SK-N-SH treated with all-trans-retinoic acid at 6 μM for 48 hours (cell line): ENCODE measurements around the gene GPATCH3.
"Not testable (repeated sequence)": the region's sequence is repeated elsewhere in the genome, so short reads cannot be mapped to it uniquely, and the experiment has no call there.

Source experiments
- ATAC-seq: fragments of 200-7000 bp; cut with Tn5 transposase; 3 replicates; pipeline ENCODE4 v1.9.1; 2020; ENCODE audit warnings: mild to moderate bottlenecking, moderate library complexity
- BACH2 ChIP-seq: fragments of 250-450 bp; sonication (Bioruptor Pico); IDR thresholded peaks from 2 replicates; pipeline ENCODE4 v1.9.0; 2021; ENCODE audit warnings: mild to moderate bottlenecking, borderline replicate concordance
- GLIS3 ChIP-seq: fragments of 250-450 bp; sonication (Bioruptor Pico); IDR thresholded peaks from 2 replicates; pipeline ENCODE4 v1.5.0; 2020; ENCODE audit warnings: mild to moderate bottlenecking, moderate library complexity
- ISL1 ChIP-seq: fragments of 250-450 bp; sonication (Bioruptor Pico); IDR thresholded peaks from 2 replicates; pipeline ENCODE4 v2.1.2; 2022; ENCODE audit warnings: mild to moderate bottlenecking, moderate library complexity
- OSR1 ChIP-seq: fragments of 250-450 bp; sonication (Bioruptor Pico); IDR thresholded peaks from 2 replicates; pipeline ENCODE4 v1.8.0; 2022; ENCODE audit warnings: moderate library complexity, mild to moderate bottlenecking, inconsistent platforms
- TCF4 ChIP-seq: fragments of 250-450 bp; sonication (Bioruptor Pico); IDR thresholded peaks from 2 replicates; pipeline ENCODE4 v1.8.0; 2021; ENCODE audit warnings: mild to moderate bottlenecking, moderate library complexity, borderline replicate concordance
- TOX ChIP-seq: fragments of 250-450 bp; sonication (Bioruptor Pico); IDR thresholded peaks from 2 replicates; pipeline ENCODE4 v1.8.0; 2021; ENCODE audit warnings: mild to moderate bottlenecking, moderate library complexity, borderline replicate concordance
- ZC3H10 ChIP-seq: fragments of 250-450 bp; sonication (Bioruptor Pico); IDR thresholded peaks from 2 replicates; pipeline ENCODE4 v1.5.1; 2021; ENCODE audit warnings: mild to moderate bottlenecking, moderate library complexity
- ZFP30 ChIP-seq: fragments of 450-650 bp; formaldehyde crosslinking; IDR thresholded peaks from 2 replicates; pipeline ENCODE4 v1.5.0; 2022; ENCODE audit warnings: mild to moderate bottlenecking, moderate library complexity
- ZNF565 ChIP-seq: fragments of 450-650 bp; formaldehyde crosslinking; conservative IDR thresholded peaks from 2 replicates; pipeline ENCODE4 v1.5.0; 2020; ENCODE audit warnings: low read depth, mild to moderate bottlenecking, moderate library complexity
- TF ChIP-seq, protein P1 (sequence below): fragments of 250-450 bp; sonication (Bioruptor Pico); IDR thresholded peaks from 2 replicates; pipeline ENCODE4 v1.5.1; 2021; ENCODE audit warnings: mild to moderate bottlenecking, moderate library complexity
- TF ChIP-seq, protein P2 (sequence below): fragments of 250-450 bp; sonication (Bioruptor Pico); IDR thresholded peaks from 2 replicates; pipeline ENCODE4 v1.8.0; 2020; ENCODE audit warnings: mild to moderate bottlenecking, moderate library complexity, borderline replicate concordance
- TF ChIP-seq, protein P3 (sequence below): fragments of 250-450 bp; sonication (Bioruptor Pico); IDR thresholded peaks from 2 replicates; pipeline ENCODE4 v1.5.0; 2020; ENCODE audit warnings: mild to moderate bottlenecking, moderate library complexity

The GPATCH3 gene

DNA sequence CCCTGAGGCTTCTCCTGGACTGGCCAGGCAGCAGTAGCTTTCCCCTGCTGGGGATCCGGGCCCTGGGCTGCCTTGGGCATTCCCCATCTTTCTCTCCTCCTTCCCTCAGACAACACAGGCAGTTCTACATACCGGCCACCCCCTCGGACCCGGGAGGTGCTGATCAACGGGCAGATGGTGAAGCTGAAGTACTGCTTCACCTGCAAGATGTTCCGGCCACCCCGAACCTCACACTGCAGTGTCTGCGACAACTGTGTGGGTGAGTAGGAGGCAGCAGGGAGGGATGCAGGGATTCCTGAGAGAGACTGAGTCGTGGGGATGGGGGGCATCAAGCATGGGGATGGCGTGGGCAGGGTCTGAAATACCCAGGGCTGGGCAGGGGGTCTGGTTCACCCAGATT lies 51.8 kb downstream of the GPATCH3 start:
- ATAC-seq: no peak
- TF ChIP-seq TCF4 (no peak), OSR1 (CRISPR knock-in tag) (no peak), ZFP30 (CRISPR knock-in tag) (no peak), ISL1 (CRISPR knock-in tag) (no peak)
- TF ChIP-seq, protein P1, sequence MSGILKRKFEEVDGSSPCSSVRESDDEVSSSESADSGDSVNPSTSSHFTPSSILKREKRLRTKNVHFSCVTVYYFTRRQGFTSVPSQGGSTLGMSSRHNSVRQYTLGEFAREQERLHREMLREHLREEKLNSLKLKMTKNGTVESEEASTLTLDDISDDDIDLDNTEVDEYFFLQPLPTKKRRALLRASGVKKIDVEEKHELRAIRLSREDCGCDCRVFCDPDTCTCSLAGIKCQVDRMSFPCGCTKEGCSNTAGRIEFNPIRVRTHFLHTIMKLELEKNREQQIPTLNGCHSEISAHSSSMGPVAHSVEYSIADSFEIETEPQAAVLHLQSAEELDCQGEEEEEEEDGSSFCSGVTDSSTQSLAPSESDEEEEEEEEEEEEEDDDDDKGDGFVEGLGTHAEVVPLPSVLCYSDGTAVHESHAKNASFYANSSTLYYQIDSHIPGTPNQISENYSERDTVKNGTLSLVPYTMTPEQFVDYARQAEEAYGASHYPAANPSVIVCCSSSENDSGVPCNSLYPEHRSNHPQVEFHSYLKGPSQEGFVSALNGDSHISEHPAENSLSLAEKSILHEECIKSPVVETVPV (CRISPR knock-in tag): no peak

DNA sequence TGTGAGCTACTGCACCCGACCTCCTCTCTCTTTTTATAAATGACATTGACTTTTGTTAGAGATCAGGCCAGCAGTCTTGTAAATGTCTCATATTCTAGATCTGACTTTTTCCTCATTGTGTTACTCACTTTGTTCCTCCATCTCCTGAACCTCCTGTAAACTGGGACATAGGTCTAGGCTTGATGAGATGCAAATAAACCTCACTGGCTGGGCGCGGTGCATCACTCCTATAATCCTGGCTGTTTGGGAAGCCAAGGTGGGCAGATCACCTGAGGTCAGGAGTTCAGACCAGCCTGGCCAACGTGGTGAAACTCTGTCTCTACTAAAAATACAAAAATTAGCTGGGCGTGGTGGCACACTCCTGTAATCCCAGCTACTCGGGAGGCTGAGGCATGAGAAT lies 52.4 kb downstream of the GPATCH3 start:
- not testable (repeated sequence) for ATAC-seq

DNA sequence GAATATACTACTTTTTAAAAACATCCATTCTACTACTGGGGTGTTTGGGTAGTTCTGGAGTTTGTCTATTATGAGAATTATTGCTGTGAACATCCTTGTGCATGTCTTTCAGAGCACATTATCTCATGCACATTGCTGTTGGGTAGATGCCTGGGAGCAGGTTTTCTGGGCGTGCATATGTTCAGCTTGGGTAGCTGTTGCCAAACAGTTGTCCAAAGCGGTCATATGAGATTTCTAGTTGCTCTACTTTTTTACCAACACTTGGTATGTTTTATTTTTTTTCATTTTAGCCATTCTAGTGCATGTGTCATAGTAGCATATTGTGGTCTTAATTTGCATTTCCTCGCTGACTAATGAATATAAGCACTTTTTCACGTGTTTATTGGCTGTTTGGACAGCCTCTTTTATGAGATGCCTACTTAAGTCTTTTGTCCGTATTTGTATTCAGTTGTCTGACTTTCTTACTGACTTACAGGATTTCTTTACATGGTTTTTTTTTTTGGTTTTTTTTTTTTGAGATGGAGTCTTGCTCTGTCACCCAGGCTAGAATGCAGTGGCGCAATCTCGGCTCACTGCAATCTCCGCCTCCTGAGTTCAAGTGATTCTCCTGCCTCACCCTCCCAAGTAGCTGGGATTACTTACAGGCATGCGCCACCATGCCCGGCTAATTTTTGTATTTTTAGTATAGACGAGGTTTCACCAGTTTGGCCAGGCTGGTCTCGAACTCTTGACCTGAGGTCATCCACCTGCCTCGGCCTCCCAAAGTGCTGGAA lies 55.7 kb downstream of the GPATCH3 start:
- no peak for ATAC-seq
- no peak for TF ChIP-seq TOX (CRISPR knock-in tag)
- TF ChIP-seq, protein P2, sequence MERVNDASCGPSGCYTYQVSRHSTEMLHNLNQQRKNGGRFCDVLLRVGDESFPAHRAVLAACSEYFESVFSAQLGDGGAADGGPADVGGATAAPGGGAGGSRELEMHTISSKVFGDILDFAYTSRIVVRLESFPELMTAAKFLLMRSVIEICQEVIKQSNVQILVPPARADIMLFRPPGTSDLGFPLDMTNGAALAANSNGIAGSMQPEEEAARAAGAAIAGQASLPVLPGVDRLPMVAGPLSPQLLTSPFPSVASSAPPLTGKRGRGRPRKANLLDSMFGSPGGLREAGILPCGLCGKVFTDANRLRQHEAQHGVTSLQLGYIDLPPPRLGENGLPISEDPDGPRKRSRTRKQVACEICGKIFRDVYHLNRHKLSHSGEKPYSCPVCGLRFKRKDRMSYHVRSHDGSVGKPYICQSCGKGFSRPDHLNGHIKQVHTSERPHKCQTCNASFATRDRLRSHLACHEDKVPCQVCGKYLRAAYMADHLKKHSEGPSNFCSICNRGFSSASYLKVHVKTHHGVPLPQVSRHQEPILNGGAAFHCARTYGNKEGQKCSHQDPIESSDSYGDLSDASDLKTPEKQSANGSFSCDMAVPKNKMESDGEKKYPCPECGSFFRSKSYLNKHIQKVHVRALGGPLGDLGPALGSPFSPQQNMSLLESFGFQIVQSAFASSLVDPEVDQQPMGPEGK: no peak
- no peak for TF ChIP-seq GLIS3
- TF ChIP-seq, protein P3, sequence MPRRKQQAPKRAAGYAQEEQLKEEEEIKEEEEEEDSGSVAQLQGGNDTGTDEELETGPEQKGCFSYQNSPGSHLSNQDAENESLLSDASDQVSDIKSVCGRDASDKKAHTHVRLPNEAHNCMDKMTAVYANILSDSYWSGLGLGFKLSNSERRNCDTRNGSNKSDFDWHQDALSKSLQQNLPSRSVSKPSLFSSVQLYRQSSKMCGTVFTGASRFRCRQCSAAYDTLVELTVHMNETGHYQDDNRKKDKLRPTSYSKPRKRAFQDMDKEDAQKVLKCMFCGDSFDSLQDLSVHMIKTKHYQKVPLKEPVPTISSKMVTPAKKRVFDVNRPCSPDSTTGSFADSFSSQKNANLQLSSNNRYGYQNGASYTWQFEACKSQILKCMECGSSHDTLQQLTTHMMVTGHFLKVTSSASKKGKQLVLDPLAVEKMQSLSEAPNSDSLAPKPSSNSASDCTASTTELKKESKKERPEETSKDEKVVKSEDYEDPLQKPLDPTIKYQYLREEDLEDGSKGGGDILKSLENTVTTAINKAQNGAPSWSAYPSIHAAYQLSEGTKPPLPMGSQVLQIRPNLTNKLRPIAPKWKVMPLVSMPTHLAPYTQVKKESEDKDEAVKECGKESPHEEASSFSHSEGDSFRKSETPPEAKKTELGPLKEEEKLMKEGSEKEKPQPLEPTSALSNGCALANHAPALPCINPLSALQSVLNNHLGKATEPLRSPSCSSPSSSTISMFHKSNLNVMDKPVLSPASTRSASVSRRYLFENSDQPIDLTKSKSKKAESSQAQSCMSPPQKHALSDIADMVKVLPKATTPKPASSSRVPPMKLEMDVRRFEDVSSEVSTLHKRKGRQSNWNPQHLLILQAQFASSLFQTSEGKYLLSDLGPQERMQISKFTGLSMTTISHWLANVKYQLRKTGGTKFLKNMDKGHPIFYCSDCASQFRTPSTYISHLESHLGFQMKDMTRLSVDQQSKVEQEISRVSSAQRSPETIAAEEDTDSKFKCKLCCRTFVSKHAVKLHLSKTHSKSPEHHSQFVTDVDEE (CRISPR knock-in tag): no peak
- TF ChIP-seq ZC3H10 (CRISPR knock-in tag): no peak
- no peak for TF ChIP-seq ZNF565 (CRISPR knock-in tag)
- TF ChIP-seq BACH2 (CRISPR knock-in tag): no peak
- TF ChIP-seq OSR1 (CRISPR knock-in tag): no peak
